ENCODE data around the gene EFEMP2.

The EFEMP2 gene

GRCh38 chr11:65862941-65863888 lies 9.4 kb downstream of the EFEMP2 start:
- H3K4me3 ChIP-seq (ENCODE audit: low read length): no peak overlapping the region
- DNase-seq (ENCODE audit: low read depth): no peak
- TF ChIP-seq CTCF (conservative IDR thresholded peaks at IDR 0.05; ENCODE audit: low read length): no peak

- peak overlapping the region; percentile 96 for H3K4me3 ChIP-seq (ENCODE audit: low read length)
- no peak for TF ChIP-seq CTCF (conservative IDR thresholded peaks at IDR 0.05; ENCODE audit: low read length)
- no peak for DNase-seq (ENCODE audit: low read depth)
These were observed 10.3 kb downstream of the EFEMP2 start for GRCh38 chr11:65862191-65862735.

- DNase-seq (ENCODE audit: low read depth): no peak
- TF ChIP-seq CTCF (conservative IDR thresholded peaks at IDR 0.05; ENCODE audit: low read length): no peak
- H3K4me3 ChIP-seq (ENCODE audit: low read length): peak overlapping the region; percentile 96
These were observed 10.9 kb downstream of the EFEMP2 start for GRCh38 chr11:65861533-65862183.

GRCh38 chr11:65861165-65861505 lies 11.5 kb downstream of the EFEMP2 start:
- TF ChIP-seq CTCF (conservative IDR thresholded peaks at IDR 0.05; ENCODE audit: low read length): no peak
- peak overlapping the region; percentile 96 for H3K4me3 ChIP-seq (ENCODE audit: low read length)
- DNase-seq (ENCODE audit: low read depth): no peak

GRCh38 chr11:65860278-65861164 lies 12.1 kb downstream of the EFEMP2 start, which contains the start of gene MUS81:
Gene MUS81, plus strand, starts transcription at chr11:65860433. Its CDS starts 321 bp downstream, at chr11:65860754.
- H3K4me3 ChIP-seq (ENCODE audit: low read length): peak within 1 kb of the TSS; percentile 96
- TF ChIP-seq CTCF (conservative IDR thresholded peaks at IDR 0.05; ENCODE audit: low read length): peak; percentile 74
- peak; percentile 97 for DNase-seq (ENCODE audit: low read depth)

GRCh38 chr11:65859812-65860277 lies 12.8 kb downstream of the EFEMP2 start:
- peak overlapping the region; percentile 96 for H3K4me3 ChIP-seq (ENCODE audit: low read length)
- no peak for DNase-seq (ENCODE audit: low read depth)
- no peak for TF ChIP-seq CTCF (conservative IDR thresholded peaks at IDR 0.05; ENCODE audit: low read length)

Data from AG10803 (cell line).